Forelimb muscle (tissue), 1 donor: Measurements from ENCODE around the gene RAC2. TPM values are rescaled to one million over a fixed set of nuclear protein-coding genes. Genes with fewer than 3 reads are reported as not detected.

Source experiments
- DNase-seq: peaks from one replicate; pipeline ENCODE4 v3.0.0-alpha.2; 2013; ENCODE audit warnings: low read depth
- polyA plus RNA-seq: library from polyadenylated mRNA; unstranded; fragments of 120-200 nt; gene quantifications from one replicate; pipeline ENCODE4 v1.2.1, GENCODE V29; 2013; ENCODE audit not compliant: insufficient read length

Gene RAC2
- polyA plus RNA-seq: 5.1 TPM

GRCh38 chr22:37244114-37244921, at the start of gene RAC2:
TSS of gene RAC2 (minus strand) at chr22:37244269. CDS start at chr22:37244148, 121 bp downstream.
- DNase-seq: no peak

DNA sequence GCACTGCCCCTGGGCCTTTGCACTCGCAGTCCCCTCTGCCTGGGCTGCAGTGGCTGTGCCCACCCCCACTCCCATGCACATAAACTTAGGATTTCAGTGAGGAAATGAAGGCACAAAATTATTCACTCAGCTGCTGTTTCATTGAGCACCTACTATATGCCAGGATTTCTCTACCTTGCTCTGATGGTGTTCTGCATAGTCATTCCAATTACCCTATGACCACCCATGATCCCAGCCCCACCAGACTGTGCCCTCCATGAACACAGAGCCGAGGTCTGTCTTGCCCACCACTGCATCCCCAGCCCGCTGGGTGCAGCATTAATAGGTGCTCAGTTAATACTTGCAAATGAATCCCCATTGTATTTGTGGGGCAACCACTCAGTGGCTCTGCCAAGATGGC, 49.1 kb upstream of the RAC2 start:
- DNase-seq: no peak

DNA sequence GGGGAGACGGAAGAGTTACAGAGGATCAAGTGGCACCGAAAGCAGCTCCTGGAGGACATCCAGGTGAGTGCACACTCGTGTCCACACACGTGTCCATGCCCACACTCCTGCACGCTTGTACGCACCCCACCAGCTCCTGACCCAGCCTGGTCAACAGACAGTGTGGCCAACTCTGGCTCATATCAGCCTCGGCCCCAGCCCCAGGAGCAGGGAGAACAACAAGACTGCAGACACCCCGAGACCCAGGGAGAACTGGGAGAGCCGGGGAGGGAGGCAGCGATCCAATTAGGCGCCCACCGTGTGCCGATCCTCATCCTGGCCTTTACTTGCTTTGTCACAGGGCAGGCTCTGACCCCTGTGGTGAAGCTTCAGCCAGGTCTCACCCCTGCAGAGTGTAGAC, 48.6 kb upstream of the RAC2 start:
- no peak for DNase-seq

- no peak for DNase-seq
Observed at GRCh38 chr22:37291559-37292298, 47.7 kb upstream of the RAC2 start.

DNA sequence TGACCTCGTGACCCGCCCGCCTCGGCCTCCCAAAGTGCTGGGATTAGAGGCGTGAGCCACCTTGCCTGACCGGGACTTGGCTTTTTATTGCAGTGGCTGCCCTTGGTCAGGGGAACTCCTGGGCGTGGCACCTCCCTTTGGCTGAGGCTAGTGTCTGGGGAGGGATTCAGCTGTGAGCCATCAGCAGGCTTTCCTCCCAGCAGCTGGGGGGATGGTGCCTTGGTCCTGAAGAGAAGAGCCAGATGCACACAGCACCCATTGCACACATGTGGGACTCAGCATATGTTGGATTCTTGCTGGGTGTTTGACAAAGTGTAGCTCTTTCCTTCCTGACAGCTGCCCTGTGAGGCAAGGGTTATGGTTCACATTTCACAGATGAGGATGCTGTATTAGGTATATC, 46.7 kb upstream of the RAC2 start:
- DNase-seq: no peak

- no peak for DNase-seq
Observed at GRCh38 chr22:37289156-37289735, 45.2 kb upstream of the RAC2 start.

- no peak for DNase-seq
Observed at GRCh38 chr22:37288521-37288920, 44.5 kb upstream of the RAC2 start.

DNA sequence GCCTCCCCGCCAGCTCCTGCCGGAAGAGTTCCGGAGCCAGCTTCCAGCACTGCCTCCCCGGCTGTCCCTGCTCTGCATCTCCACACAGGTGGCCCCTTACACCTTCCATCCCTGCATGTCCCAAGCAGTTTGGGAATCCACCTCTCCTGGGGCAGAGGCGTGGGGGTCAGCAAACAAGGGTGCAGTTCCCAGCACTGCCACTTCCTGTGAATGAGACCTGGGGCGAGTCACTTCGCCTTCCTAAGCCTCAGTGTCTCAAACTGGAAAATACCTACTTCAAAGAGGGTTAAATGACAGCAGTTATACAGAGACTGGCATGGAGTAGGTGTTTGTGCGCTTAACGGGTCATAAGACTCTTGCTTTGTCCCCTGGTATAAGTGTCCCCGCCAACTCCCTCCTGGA, 43.5 kb upstream of the RAC2 start:
- no peak for DNase-seq

DNA sequence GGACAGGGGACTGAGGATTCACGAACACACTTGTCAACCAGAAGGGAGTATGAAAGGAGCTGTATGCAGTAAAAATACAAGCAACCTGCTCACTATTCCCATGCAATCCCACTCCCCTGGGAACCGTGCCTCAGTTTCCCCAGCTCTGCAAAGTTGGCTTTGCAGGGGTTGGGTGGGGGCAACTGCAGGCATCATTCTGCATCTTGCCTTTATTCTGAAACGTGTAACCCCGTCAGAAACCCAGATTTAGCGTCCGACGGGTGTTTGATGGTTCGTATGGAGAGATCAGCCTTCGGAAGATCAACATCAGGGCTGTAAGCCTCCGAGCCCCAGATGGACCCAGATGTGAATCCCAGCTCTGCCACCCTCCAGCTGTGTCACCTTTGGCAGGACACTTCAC, 41.9 kb upstream of the RAC2 start:
- DNase-seq: no peak

DNA sequence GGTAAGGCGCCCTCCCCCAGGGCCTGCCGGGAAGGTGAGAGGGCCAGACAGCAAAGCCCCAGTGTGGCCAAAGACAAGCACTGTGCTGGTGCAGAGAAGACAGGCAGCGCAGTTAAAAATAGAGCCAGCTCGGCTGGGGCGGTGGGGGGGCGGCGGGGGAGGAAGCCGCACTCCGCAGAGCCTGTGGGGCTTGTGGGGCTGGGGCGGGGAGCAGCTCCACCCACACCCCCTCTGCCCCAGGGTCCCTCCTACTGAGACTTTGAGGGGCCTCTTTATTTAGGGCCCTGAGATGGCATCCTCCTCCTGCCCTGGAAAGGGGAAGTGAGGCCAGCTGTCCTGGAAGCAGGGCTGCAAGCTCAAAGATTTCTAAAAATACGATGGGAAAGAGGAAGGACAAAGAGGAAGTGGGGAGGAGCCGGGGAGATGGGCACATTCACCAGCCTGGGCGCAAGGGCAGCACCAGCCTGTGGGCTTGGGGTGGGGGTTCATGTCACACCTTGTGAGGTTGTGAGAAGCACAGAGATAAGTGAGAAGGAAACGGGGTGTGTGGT, 40.8 kb upstream of the RAC2 start:
- no peak for DNase-seq

- no peak for DNase-seq
Observed at GRCh38 chr22:37284126-37284804, 40.2 kb upstream of the RAC2 start.

DNA sequence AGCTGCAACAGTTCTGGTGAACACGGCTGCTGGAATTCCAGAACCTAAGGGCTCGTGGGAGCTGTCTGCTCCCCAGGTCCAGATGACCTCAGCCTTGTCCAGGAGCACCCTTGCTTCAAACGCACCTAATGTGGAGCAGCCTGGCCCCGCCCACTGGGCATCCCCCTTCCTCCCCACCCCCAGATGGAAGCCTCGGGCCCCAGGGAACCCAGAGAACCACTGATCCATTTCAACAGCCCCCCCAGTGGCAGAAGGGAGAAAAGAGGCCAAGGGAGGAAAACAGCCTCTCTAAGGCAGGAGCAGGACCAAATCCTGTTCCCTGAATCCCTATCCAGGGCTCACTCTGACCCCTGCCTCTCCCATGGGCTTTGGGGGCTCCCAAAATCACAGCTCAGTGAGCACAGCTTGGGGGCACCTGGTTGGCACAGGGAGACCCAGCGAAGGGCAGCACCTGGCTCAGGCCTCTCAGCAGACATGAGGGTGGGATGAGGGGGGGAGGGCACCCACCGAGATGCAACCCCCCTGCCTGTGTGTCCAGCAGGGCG, 39.4 kb upstream of the RAC2 start:
- no peak for DNase-seq

GRCh38 chr22:37282385-37282677, 38.3 kb upstream of the RAC2 start, which contains the start of gene CYTH4:
TSS of gene CYTH4 (plus strand) at chr22:37282508. CDS start at chr22:37282570, 62 bp downstream.
- DNase-seq: no peak

DNA sequence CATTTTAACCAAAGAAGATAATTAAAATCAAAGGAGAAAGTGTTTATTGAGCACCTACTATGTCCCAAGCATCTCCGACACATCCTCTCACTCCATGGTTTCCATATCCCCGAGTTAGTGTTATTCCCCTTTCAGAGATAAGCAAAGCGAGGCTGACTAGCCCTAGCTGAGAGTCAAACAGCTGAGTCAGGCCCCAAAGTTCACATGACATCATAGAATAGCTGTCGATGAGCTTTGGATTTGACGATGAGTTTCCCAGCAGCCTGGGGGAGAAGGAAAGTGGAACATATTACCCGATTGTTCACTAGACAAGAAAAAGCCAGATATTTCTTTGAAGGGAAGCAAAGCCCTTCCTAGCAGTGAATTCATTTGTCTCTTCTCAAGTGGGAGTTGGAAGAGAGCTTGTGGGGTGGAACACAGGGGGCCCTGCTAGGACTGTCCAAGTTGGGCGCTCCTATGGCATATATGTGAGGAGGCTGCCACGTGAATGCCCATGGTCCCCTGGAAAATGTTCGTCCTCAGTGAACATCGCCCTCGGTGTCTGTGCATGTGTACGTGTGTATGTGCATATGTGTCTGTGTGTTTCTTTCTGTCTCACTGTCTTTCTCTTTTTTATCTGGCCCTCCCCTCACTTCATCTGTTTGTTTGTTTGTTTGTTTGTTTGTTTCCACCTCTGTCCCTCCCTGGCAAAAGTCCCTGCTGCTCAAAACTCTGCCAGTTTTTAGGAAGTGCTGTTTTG, 37.7 kb upstream of the RAC2 start:
- DNase-seq: no peak

GRCh38 chr22:37281195-37281594, 37.1 kb upstream of the RAC2 start:
- no peak for DNase-seq

DNA sequence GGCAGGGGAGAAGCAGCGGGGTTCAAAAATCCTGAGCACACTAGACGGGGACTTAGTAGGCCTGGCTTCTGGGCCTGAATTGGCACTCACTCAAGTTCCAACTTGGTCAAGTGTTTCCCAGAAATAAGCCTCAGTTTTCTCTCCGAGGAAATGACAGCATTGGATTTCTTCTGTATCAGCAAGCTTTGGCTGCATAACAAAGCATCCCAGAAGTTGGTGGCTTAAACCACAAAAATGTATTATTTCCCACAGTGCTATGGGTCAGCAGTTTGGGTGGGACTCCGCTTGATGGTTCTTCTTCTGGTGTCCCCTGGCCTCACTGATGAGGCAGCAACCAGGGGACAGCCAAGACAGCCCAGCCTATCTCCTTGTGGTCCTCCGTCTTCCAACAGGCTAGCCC, 36.6 kb upstream of the RAC2 start:
- no peak for DNase-seq

DNA sequence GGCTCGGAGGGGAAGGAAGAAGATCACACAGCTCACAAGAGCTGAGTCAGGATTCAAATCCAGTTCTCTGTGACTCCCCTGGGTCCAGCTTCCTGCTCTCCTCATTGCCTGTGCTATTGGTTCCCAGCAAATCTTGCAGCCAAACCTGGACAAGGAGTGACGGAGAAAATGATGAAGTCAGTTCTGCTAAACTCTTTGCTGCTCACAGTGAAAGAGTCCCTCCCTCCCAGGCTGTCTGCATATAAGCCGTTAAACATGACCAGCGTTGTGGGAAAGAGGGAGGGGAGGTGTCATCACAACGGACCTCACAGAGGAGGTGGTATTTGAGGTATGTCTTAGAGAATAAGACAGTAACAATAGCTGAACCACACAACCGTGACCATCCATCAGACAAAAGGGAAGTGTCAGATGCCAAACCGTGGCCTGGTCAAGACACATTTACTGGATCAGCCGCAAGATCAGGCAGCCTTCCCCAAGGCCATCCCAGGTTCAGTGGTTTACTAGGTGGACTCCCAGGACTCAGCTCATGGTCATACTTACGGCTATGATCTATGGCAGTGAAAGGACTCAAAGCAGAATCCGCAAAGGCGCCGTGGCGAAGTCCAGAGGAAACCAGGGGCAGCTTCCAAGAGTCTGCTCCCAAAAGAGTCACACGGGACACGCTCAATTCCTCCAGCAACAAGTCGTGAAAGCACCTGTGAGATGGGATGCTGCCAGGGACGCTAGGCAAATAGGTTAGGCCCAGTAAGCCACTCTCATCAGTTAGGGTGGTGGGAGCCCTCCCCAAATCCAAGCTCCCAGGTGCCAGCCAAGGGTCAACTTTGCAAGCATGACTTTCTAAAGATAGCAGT, 35.5 kb upstream of the RAC2 start:
- no peak for DNase-seq

GRCh38 chr22:37278261-37278660, 34.2 kb upstream of the RAC2 start:
- DNase-seq: no peak

DNA sequence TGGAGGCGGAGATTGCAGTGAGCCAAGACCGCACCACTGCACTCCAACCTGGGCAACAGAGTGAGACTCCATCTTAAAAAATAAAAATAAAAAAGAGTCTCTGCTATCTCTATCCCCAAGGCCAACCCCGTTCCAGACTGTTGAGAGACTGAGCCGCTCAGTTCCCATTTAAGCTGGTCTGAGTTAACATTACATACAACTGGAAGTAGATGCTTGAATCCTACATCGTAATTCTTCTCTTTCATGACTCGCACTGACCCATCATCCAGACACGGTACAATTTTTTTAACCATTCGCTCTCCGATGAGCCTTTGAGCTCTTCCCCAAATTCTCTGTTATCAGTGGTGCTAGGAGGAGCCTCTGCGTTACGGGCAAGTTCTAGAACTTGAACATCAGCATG, 33.3 kb upstream of the RAC2 start:
- no peak for DNase-seq

GRCh38 chr22:37276776-37277175, 32.7 kb upstream of the RAC2 start:
- DNase-seq: no peak
